Thoracic aorta (tissue), 2 donors: Measurements from ENCODE around the gene DCDC2B. TPM values are rescaled to one million over a fixed set of nuclear protein-coding genes. Genes with fewer than 3 reads are reported as not detected.

Experiments used
- ATAC-seq: fragments of 150-250 bp; one replicate; pipeline ENCODE4 v1.8.0; 2017; ENCODE audit warnings: low read depth; ENCODE audit not compliant: insufficient number of reproducible peaks, low FRiP score
- DNase-seq: peaks from one replicate; pipeline ENCODE4 v3.0.0-alpha.2; 2020; ENCODE audit warnings: low spot score
- H3K27ac ChIP-seq, 2 donors: fragments of 200-600 bp; sonication (generic); 1 replicate in 1 of 2; 2 replicates in 1 of 2; pipeline ENCODE4 v1.5.1; 2016; ENCODE audit warnings: mild to moderate bottlenecking in 2 of 2, moderate library complexity in 2 of 2
- H3K27me3 ChIP-seq: fragments of 200-600 bp; sonication (generic); replicated peaks from 2 replicates; pipeline ENCODE4 v1.6.0; 2016; ENCODE audit warnings: mild to moderate bottlenecking; ENCODE audit not compliant: insufficient read depth
- H3K36me3 ChIP-seq: fragments of 200-600 bp; sonication (generic); one replicate; pipeline ENCODE4 v1.5.1; 2016
- H3K4me1 ChIP-seq, 2 donors: fragments of 200-600 bp; sonication (generic); 1 replicate in 1 of 2; 2 replicates in 1 of 2; pipeline versions ENCODE4 v1.5.1 to v1.6.0; 2016; ENCODE audit warnings: low read depth in 2 of 2, mild to moderate bottlenecking in 1 of 2; ENCODE audit not compliant: control insufficient read depth in 1 of 2
- H3K4me3 ChIP-seq: fragments of 200-600 bp; sonication (generic); 2 replicates; pipeline ENCODE4 v1.5.1; 2016; ENCODE audit warnings: mild to moderate bottlenecking
- H3K9me3 ChIP-seq: fragments of 200-600 bp; sonication (generic); 2 replicates; pipeline ENCODE4 v1.5.1; 2016
- CTCF ChIP-seq: fragments of 200-600 bp; sonication (generic); IDR thresholded peaks from one replicate; pipeline ENCODE4 v1.5.1; 2019; ENCODE audit warnings: antibody characterized with exemption
- total RNA-seq, 2 donors: library from RNA; depleted of rRNA; stranded (reverse); fragments of >200 nt; gene quantifications; one replicate each; pipeline versions ENCODE4 v1.1.0 to v1.2.3, GENCODE V29; 2016

The DCDC2B gene
- total RNA-seq, 2 donors from 2014 or later = not detected

DNA sequence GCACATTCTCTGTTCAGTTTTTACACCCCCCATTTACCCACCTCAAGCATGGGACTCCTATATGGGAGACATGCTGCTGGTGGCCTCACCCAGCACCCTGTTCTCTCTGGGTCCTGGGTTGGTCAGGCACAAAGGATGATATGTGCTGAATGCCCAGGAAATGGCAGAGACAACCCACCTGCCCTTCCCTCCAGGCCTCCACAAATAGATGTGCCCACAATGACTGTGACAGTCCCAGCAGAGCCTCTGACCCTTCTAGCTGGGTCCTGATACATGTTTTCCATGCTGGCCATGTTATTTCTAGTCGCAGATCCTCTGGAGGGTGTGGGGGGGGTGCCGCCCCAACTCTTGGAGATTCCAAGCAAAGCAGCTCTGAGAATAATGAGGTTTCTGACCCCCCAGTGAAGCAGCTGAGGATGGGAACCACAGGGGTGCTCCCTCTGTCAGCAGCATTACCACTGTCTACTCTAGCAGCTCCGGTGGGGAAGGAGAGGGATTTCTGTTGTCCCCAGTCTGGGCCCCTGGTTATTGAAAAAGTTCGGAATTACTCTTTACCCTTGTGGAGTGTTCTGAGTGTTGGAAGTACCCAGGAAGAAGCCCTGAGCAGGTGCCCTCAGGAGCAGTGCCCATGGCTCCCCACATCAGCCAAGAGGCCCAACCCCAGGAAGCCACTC is 9.7 kb upstream of the DCDC2B start:
- no peak for TF ChIP-seq CTCF
- ATAC-seq (no peak), DNase-seq (no peak)

GRCh38 chr1:32199717-32200072 is 9.2 kb upstream of the DCDC2B start:
- peak overlapping the region; percentile 85 for H3K4me3 ChIP-seq
- peaks cover 15 to 27% of the 10 kb centered on the region in 2 donors for H3K4me1 ChIP-seq
- no peaks in the 10 kb centered on the region for H3K9me3 ChIP-seq
- TF ChIP-seq CTCF = no peak
- peak overlapping the region; percentile 40 to 53 for H3K27ac ChIP-seq
- ATAC-seq (no peak), DNase-seq (no peak)
- no peaks in the 10 kb centered on the region for H3K27me3 ChIP-seq
- H3K36me3 ChIP-seq = peaks cover 20% of the 10 kb centered on the region

More for the DNA sequence above, 9.7 kb upstream of the DCDC2B start:
- H3K9me3 ChIP-seq = no peaks in the 10 kb centered on the region
- peak overlapping the region in 1 of 2 donors; percentile 40 for H3K27ac ChIP-seq
- H3K4me1 ChIP-seq = peaks cover 15 to 26% of the 10 kb centered on the region in 2 donors
- H3K27me3 ChIP-seq = no peaks in the 10 kb centered on the region
- peaks cover 25% of the 10 kb centered on the region for H3K36me3 ChIP-seq
- no peak overlapping the region for H3K4me3 ChIP-seq

DNA sequence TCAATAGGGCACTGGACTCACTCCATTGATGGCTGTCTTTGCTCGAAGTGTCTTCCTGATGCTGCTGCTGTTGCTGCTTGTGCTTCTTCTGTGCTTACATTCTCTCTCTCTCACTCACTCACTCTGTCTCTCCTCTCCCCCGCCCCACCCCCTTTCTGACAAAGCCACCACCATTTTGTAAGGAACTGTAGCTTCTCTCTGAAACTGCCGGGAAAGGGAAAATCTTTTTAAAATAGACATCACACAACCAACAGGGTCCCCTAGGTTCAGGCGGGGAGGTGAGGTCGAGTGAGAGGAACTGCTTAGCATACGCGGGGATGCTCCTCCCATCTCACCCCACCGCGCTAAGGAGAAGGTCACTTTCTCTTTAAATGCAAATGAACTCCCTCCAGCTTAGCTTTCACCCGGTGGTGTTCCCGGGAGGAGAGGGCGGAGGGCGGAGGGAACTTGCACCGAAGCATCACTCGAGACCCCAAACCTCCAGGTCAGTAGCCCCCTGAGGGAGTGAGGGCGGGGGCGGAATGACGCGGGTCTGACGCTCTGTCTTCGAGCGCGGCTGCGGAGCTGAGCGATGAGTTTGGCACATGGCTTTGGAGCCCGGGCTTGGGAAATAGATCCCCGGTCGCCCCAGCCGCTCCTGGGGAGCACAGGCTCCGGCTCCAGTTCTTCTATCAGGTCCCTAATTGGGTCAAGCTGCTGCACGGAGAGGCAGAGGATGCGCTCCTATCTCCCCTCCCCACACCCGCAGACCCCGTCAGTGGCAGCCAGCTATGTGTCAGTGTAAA is 8.5 kb upstream of the DCDC2B start, which contains the start of gene CCDC28B:
Gene CCDC28B (plus strand): TSS at position 370 of the 785 bp plus-strand sequence. CDS start 1,341 bp downstream, outside the sequence.
- DNase-seq (no peak), ATAC-seq (no peak)
- Histone ChIP-seq H3K4me1 (peaks cover 15 to 33% of the 10 kb centered on the region in 2 donors), H3K9me3 (no peaks in the 10 kb centered on the region), H3K27me3 (no peaks in the 10 kb centered on the region), H3K27ac (peak within 1 kb of the TSS; percentile 40 to 53), H3K36me3 (peaks cover 14% of the 10 kb centered on the region), H3K4me3 (peak within 1 kb of the TSS; percentile 85)
- TF ChIP-seq CTCF = no peak

DNA sequence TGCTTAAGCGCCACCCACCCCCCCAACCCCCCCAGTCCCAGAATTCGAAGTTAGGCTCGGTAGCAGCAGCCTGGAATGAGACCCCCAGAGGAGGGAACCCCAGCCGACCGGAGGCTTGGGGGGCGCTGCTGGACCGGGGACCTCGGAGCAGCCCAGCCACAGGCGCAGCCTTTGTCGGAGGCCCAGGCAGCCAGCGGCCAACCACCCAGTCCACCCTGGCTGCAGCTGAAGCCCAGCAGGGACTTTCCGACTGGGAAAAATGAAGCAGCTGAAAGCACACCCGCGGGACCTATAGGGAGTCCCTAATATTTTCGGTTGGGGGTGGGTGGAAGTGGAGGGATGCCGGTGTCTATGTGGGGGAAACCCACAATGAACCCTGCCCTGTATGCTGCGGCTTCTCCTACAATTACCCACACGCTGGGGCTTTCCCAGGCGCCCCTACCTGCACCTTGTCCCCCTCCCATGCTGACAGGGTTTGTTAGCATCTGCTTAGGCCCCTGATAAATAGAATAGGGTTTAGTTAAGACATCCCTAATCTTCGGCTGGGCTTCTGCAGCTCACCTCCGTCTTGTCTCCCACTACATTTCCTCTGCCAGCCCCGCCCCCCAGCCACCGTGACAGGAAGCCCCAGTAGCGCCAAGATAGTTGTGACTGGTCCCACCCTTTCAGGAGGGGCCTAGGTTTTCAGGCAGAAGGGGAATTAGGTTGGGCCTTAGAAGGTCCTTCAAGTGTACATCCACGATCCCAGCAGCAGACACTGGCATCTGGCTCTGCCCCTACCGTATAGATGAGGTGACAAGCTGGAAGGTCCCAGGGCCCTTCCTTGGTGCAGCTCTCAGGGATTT is 7.7 kb upstream of the DCDC2B start:
- no peaks in the 10 kb centered on the region for H3K27me3 ChIP-seq
- peaks cover 20 to 38% of the 10 kb centered on the region in 2 donors for H3K4me1 ChIP-seq
- H3K4me3 ChIP-seq = peak overlapping the region; percentile 85
- DNase-seq (no peak), ATAC-seq (peak; percentile 34)
- TF ChIP-seq CTCF = no peak
- H3K36me3 ChIP-seq = peaks cover 8% of the 10 kb centered on the region
- peak overlapping the region; percentile 23 to 53 for H3K27ac ChIP-seq
- H3K9me3 ChIP-seq = no peaks in the 10 kb centered on the region
